Upper lobe of left lung (tissue), 6 donors: ENCODE measurements around the gene ADH1B. TPM values are rescaled to one million over a fixed set of nuclear protein-coding genes. Genes with fewer than 3 reads are reported as not detected.

ENCODE experiments used
- ATAC-seq, 2 donors: fragments of 200-7000 bp; cut with Tn5 transposase; one replicate each; pipeline ENCODE4 v1.9.1; 2022; ENCODE audit warnings: mild to moderate bottlenecking in 2 of 2, moderate library complexity in 2 of 2; ENCODE audit not compliant: low FRiP score in 2 of 2
- DNase-seq, 2 donors: peaks; one replicate each; pipeline ENCODE4 v3.0.0-alpha.2; 2019 to 2020
- H3K27ac ChIP-seq, 4 donors: fragments of 200-600 bp; sonication (generic); one replicate each; pipeline ENCODE4 v1.5.1; 2016 to 2019
- H3K27me3 ChIP-seq, 4 donors: fragments of 200-600 bp; sonication (generic); one replicate each; pipeline ENCODE4 v1.5.1; 2017 to 2019
- H3K36me3 ChIP-seq, 4 donors: fragments of 200-600 bp; sonication (generic); one replicate each; pipeline ENCODE4 v1.5.1; 2016 to 2019
- H3K4me1 ChIP-seq, 4 donors: fragments of 200-600 bp; sonication (generic); one replicate each; pipeline ENCODE4 v1.5.1; 2018 to 2019
- H3K4me3 ChIP-seq, 4 donors: fragments of 200-600 bp; sonication (generic); one replicate each; pipeline ENCODE4 v1.5.1; 2017 to 2019; ENCODE audit warnings: mild to moderate bottlenecking in 2 of 4, moderate library complexity in 1 of 4
- H3K9me3 ChIP-seq, 4 donors: fragments of 200-600 bp; sonication (generic); one replicate each; pipeline ENCODE4 v1.5.1; 2018 to 2019
- CTCF ChIP-seq, 6 experiments: fragments of 450-650 bp in 4 of 6; fragments of 200-600 bp in 2 of 6; sonication (generic) in 2 of 6; IDR thresholded peaks; one replicate each; pipeline ENCODE4 v1.5.1; 2016 to 2019; ENCODE audit warnings: antibody characterized with exemption in 6 of 6
- EP300 ChIP-seq, 4 donors: sonication (generic); formaldehyde crosslinking; IDR thresholded peaks; one replicate each; pipeline ENCODE4 v1.5.1; 2017; ENCODE audit warnings: antibody characterized with exemption in 4 of 4, control low read depth in 2 of 4
- POLR2A ChIP-seq, 4 donors: fragments of 450-650 bp; IDR thresholded peaks; one replicate each; pipeline ENCODE4 v1.5.1; 2016 to 2017; ENCODE audit warnings: antibody characterized with exemption in 4 of 4, mild to moderate bottlenecking in 2 of 4
- POLR2AphosphoS5 ChIP-seq, 2 donors: sonication (generic); formaldehyde crosslinking; IDR thresholded peaks; one replicate each; pipeline ENCODE4 v1.5.1; 2017; ENCODE audit warnings: antibody characterized with exemption in 2 of 2
- total RNA-seq, 6 donors: library from RNA; depleted of rRNA in 4 of 6; stranded (reverse); fragments of >200 nt in 4 of 6; gene quantifications; one replicate each; pipeline versions ENCODE4 v1.1.0 to v1.2.1, GENCODE V29; 2016 to 2021
- donor health status: DM: no; HTN: no; CAD: no; lungs with moderate emphysema.
- donor health status: DM: no; HTN: yes; CAD: no; lungs with severe emphysema.

The ADH1B gene
- total RNA-seq, 6 donors from 2014 or later = 126 to 887 (median 394) TPM

- no peaks in the 10 kb centered on the region for H3K27me3 ChIP-seq
- no peaks in the 10 kb centered on the region for H3K36me3 ChIP-seq
- no peaks in the 10 kb centered on the region for H3K9me3 ChIP-seq
- ATAC-seq (no peak), DNase-seq (no peak)
- no peak for TF ChIP-seq POLR2A (IDR thresholded peaks at IDR 0.05)
- TF ChIP-seq CTCF (IDR thresholded peaks at IDR 0.05) = no peak
- no peak for TF ChIP-seq POLR2AphosphoS5 (IDR thresholded peaks at IDR 0.05)
- TF ChIP-seq EP300 (IDR thresholded peaks at IDR 0.05) = no peak
- peaks cover 0 to 3% (median 0%) of the 10 kb centered on the region in 4 donors for H3K4me1 ChIP-seq
- no peak overlapping the region for H3K27ac ChIP-seq
- H3K4me3 ChIP-seq = no peak overlapping the region
These were observed 56.3 kb downstream of the ADH1B start for GRCh38 chr4:99264927-99265326.

Other genes starting within 250 kb of the ADH1B start
- 100 to 1,000 TPM in 3 of 6 donors, 10 to 100 TPM in 3; 46.1 to 188 (median 97.6) TPM for gene ADH5, start 232.6 kb downstream of the ADH1B start, total RNA-seq
- under 1 TPM in 3 of 6 donors, not detected in 3; 0.22 to 0.67 (median 0.31) TPM for gene ADH4, start 177.1 kb downstream of the ADH1B start, total RNA-seq
- 1 to 10 TPM in 1 of 6 donors, under 1 TPM in 3, not detected in 2; 0.30 to 1.3 (median 0.39) TPM for gene ADH6, start 102.2 kb downstream of the ADH1B start, total RNA-seq
- gene ADH1A, start 30.4 kb downstream of the ADH1B start, total RNA-seq = 1 to 10 TPM in 2 of 6 donors, not detected in 4; 1.9 to 3.4 TPM
- gene ADH1C, start 31.3 kb upstream of the ADH1B start, total RNA-seq = 10 to 100 TPM in 2 of 6 donors, 1 to 10 TPM in 4; 2.0 to 57.7 (median 7.6) TPM
- 1 to 10 TPM in 1 of 6 donors, under 1 TPM in 2, not detected in 3; 0.15 to 9.2 (median 0.30) TPM for gene ADH7, start 113.9 kb upstream of the ADH1B start, total RNA-seq
- gene C4orf17, start 189.6 kb upstream of the ADH1B start, total RNA-seq = not detected
- gene TRMT10A, start 242.6 kb upstream of the ADH1B start, total RNA-seq = 10 to 100 TPM in 2 of 6 donors, 1 to 10 TPM in 3, under 1 TPM in 1; 1.00 to 22.8 (median 5.2) TPM